Tibial artery (tissue), 4 donors: ENCODE data around the gene ANKRD27.

Experiments used
- DNase-seq, 2 donors: peaks; one replicate each; pipeline ENCODE4 v3.0.0-alpha.2; 2019
- H3K27ac ChIP-seq, 2 donors: fragments of 200-600 bp; sonication (generic) in 1 of 2; 1 replicate in 1 of 2; 2 replicates in 1 of 2; pipeline ENCODE4 v1.5.1; 2018 to 2019; ENCODE audit warnings: mild to moderate bottlenecking in 1 of 2
- H3K27me3 ChIP-seq, 2 donors: fragments of 200-600 bp; sonication (generic) in 1 of 2; one replicate each; pipeline versions ENCODE4 v1.5.1 to v1.6.0; 2016 to 2019
- H3K36me3 ChIP-seq, 3 donors: fragments of 200-600 bp; sonication (generic) in 2 of 3; one replicate each; pipeline ENCODE4 v1.5.1; 2016 to 2019; ENCODE audit warnings: mild to moderate bottlenecking in 2 of 3
- H3K4me1 ChIP-seq, 4 donors: fragments of 200-600 bp; sonication (generic) in 2 of 4; 1 replicate in 3 of 4; 2 replicates in 1 of 4; pipeline ENCODE4 v1.5.1; 2016 to 2019
- H3K4me3 ChIP-seq, 2 donors: fragments of 200-600 bp; sonication (generic) in 1 of 2; 1 replicate in 1 of 2; 2 replicates in 1 of 2; pipeline ENCODE4 v1.5.1; 2018 to 2019; ENCODE audit warnings: mild to moderate bottlenecking in 2 of 2
- H3K9me3 ChIP-seq, 3 donors: fragments of 200-600 bp; sonication (generic) in 1 of 3; one replicate each; pipeline ENCODE4 v1.5.1; 2016 to 2019
- CTCF ChIP-seq, 2 experiments: fragments of 200-600 bp in 1 of 2; fragments of 450-650 bp in 1 of 2; IDR thresholded peaks; one replicate each; pipeline ENCODE4 v1.5.1; 2017 to 2019; ENCODE audit warnings: antibody characterized with exemption in 2 of 2, mild to moderate bottlenecking in 1 of 2, moderate library complexity in 1 of 2
- intact Hi-C: fragments of 100-400 bp; cut with DNase I; formaldehyde crosslinking; loops from one replicate; pipeline ENCODE4 v1.15.0; 2023; ENCODE audit warnings: low total_unique reads

The ANKRD27 gene

GRCh38 chr19:32674931-32675719 is at the start of gene ANKRD27:
TSS of gene ANKRD27 (minus strand) at chr19:32675180. CDS start at chr19:32659015, 16,165 bp downstream.
- Histone ChIP-seq H3K9me3 (no peaks in the 10 kb centered on the region), H3K4me3 (peak within 1 kb of the TSS; percentile 81 to 82), H3K36me3 (no peaks in the 10 kb centered on the region), H3K27me3 (peaks cover 0 to 31% of the 10 kb centered on the region in 2 donors), H3K4me1 (peaks cover 0 to 33% (median 25%) of the 10 kb centered on the region in 4 donors), H3K27ac (peak within 1 kb of the TSS; percentile 79 to 80)
- peak; percentile 98 to 99 for DNase-seq
- no peak for TF ChIP-seq CTCF (IDR thresholded peaks at IDR 0.05)
- intact Hi-C loops = loop anchor here (2.0 to 10.0 kb wide), 3 partner anchors 90 to 330 kb away; partner anchors contain the start of genes DPY19L3, PDCD5 and ZNF507

DNA sequence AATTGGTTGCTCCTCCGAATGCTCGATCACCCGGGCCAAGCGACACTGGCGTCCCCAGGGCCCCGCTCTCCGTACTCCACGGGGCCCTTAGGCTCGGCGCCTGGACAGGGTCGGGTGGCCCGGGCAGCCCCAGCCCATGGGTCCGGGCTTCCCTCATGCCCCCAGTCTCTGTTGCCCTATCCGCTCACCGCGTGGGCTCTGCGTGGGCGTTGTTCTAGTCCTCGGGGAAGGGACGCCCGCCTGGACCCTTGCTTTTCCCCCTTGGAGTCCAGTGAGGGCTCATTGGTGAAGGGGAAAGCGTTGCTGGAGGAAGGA is 45.9 kb upstream of the ANKRD27 start:
- Histone ChIP-seq H3K4me3 (no peak overlapping the region), H3K27ac (no peak overlapping the region), H3K4me1 (no peaks in the 10 kb centered on the region), H3K9me3 (no peaks in the 10 kb centered on the region), H3K27me3 (no peaks in the 10 kb centered on the region), H3K36me3 (no peaks in the 10 kb centered on the region)
- DNase-seq = no peak
- no peak for TF ChIP-seq CTCF (IDR thresholded peaks at IDR 0.05)
- intact Hi-C loops = no loop called here

DNA sequence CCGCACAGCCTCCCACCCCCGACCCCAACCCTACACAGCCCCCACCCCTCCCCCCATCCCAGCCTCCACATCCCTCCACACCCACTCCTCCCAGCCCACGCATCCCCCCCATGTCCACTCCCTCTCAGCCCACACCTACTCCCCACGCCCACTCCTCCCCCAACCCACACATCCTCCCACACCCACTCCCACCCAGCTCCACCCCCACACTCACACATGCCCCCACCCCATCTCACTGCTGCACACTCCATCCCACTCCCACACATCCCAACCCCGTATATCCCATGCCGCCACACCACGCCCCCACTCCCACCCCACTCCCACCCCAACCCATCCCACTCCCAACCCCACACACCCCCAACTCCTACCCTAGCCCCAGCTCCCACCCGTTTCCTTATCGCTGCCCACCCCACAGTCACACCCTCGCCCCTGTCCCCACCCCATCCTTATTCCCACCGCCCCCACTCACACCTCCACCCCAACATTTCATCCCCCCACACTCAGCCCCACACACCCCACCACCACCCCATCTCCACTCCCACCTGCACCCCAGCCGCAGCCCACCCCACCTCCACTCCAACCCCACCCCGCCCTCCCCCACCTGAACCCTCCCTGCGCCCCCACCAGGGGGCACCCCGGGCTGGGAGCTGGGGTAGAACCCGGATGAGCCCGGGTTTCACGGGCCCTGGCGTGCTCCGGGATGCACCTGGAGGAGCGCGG is 45.4 kb upstream of the ANKRD27 start:
- H3K27me3 ChIP-seq = no peaks in the 10 kb centered on the region
- peaks cover 0 to 5% (median 3%) of the 10 kb centered on the region in 3 donors for H3K36me3 ChIP-seq
- H3K27ac ChIP-seq = no peak overlapping the region
- DNase-seq = no peak
- H3K9me3 ChIP-seq = no peaks in the 10 kb centered on the region
- no peaks in the 10 kb centered on the region for H3K4me1 ChIP-seq
- TF ChIP-seq CTCF (IDR thresholded peaks at IDR 0.05) = no peak
- intact Hi-C loops = no loop called here
- H3K4me3 ChIP-seq = no peak overlapping the region

DNA sequence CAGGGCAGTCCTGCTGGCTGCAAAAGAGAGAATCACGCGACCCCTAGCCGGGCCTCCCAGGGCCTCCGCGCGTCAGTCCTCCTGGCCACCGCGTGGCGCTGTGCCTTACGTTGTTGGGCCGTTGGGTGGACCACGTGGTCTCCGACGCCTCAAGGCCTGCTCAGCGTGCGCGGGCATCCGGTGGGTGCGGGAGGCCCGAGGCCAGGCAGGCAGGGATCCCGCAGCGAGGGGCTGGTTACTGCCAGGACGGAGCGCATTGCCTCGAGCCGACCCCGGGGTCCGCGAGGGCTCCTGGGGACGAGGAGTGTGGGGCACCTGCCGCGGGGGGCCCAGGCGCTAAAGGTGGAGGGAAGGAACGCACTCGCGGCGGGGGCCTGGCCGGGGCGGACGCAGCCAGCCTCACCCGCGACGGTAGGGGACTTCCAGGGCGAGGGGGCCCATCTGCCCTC is 44.7 kb upstream of the ANKRD27 start, which contains the start of gene TDRD12:
Gene TDRD12 (plus strand): TSS at position 157 of the 449 bp plus-strand sequence. CDS start 306 bp downstream, outside the sequence.
- DNase-seq = no peak
- no peak for TF ChIP-seq CTCF (IDR thresholded peaks at IDR 0.05)
- no peaks in the 10 kb centered on the region for H3K4me1 ChIP-seq
- H3K36me3 ChIP-seq = peaks cover 6 to 12% (median 9%) of the 10 kb centered on the region in 3 donors
- H3K27me3 ChIP-seq = no peaks in the 10 kb centered on the region
- H3K9me3 ChIP-seq = no peaks in the 10 kb centered on the region
- H3K27ac ChIP-seq = no peak within 1 kb of the TSS
- H3K4me3 ChIP-seq = no peak within 1 kb of the TSS
- intact Hi-C loops = no loop called here

GRCh38 chr19:32718286-32718685 is 43.3 kb upstream of the ANKRD27 start:
- Histone ChIP-seq H3K27me3 (no peaks in the 10 kb centered on the region), H3K4me1 (no peaks in the 10 kb centered on the region), H3K4me3 (no peak overlapping the region), H3K36me3 (peaks cover 7 to 24% (median 17%) of the 10 kb centered on the region in 3 donors), H3K9me3 (no peaks in the 10 kb centered on the region), H3K27ac (no peak overlapping the region)
- intact Hi-C loops = no loop called here
- no peak for TF ChIP-seq CTCF (IDR thresholded peaks at IDR 0.05)
- no peak for DNase-seq
